NCI-H2081 treated with DMSO at 0.1 percent for 48 hours (cell line): ENCODE data around the gene POLR2F.

Experiments
- DNase-seq: peaks from one replicate; lab custom pipeline; 2025; lab: John Stamatoyannopoulos, UW

POLR2F gene

GRCh38 chr22:38007330-38007902 is 53.9 kb downstream of the POLR2F start:
- DNase-seq, result no peak

GRCh38 chr22:38009000-38009806 is 55.7 kb downstream of the POLR2F start:
- no peak for DNase-seq

DNA sequence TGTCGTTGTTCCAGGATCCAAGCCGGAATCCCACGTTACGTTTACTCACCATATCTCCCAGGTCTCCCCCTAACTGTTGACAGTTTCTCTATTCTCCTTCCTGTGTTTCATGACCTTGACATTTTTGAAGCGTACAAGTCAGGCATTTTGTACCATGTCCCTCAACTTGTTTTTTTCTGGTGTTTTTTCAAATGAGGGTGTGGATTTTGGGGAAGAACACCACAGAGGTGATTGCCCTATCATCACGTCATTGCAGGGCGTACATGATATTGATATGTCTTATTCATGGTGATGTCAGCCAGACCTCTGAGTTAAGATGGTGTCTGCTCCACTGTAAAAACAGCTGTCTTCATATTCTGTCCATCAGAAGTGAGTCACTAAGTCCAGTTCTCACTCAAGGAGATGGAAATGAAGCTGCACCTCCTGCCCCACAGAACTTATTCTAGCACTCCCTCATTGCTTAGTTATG is 59.1 kb downstream of the POLR2F start:
- DNase-seq, result no peak

GRCh38 chr22:38014083-38014482 is 60.6 kb downstream of the POLR2F start:
- DNase-seq, result no peak

GRCh38 chr22:38016182-38017151 is 63.0 kb downstream of the POLR2F start:
- DNase-seq, result no peak

- DNase-seq, result no peak
These were observed 63.9 kb downstream of the POLR2F start for GRCh38 chr22:38017272-38017920.

DNA sequence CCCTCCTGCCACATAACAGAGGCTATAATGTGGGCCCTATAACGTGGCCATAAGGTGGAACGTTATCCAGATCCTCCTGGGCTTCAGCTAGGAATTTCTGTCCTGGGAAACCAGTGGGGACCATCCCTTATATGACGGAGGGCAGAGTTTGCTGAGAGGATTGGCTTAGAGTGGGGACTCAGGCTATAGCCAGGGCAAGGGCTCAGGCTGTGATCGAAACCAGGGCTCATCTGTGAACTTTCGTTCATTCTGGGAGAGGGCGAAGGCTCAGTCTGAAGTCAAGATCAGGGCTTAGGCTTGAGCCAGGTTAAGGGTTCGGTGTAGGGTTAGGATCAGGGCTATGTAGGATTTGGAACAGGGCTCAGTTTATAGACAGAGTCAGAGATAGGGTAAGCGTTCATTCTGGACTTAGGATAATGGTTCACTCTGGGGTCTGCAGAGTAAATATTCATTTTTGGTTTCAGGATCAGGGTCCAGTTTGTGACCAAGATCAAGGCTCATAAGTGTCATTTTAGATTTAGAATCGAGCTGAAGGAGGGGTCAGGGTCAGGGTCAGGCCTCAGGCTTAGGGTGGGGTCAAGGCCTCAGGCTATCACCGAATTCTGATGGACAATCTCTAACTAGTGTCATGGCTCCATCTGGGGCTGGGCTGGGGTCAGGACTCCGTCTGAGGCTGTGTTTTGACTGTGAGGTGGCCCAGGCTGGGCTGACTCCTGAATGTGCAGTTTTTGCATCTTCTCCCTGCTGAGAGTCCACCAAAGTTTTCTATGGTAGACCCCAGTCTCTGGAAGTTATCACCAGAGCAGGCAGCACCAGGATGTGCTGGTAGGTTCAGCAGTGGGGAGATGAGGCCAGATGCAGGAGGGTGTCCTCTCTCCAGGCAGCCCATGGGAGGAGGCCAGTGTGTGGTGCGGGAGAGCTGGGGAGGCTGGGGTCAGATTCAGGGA is 64.7 kb downstream of the POLR2F start:
- DNase-seq, result no peak
